Transverse colon (tissue), 4 donors: ENCODE measurements around the gene SEC22B.
"Not testable (repeated sequence)": the region's sequence is repeated elsewhere in the genome, so short reads cannot be mapped to it uniquely, and the experiment has no call there.

Experiments used
- EP300 ChIP-seq: sonication (generic); formaldehyde crosslinking; IDR thresholded peaks from one replicate; pipeline ENCODE4 v1.6.1; 2017; ENCODE audit warnings: antibody characterized with exemption, low read depth
- POLR2A ChIP-seq: fragments of 450-650 bp; IDR thresholded peaks from one replicate; pipeline ENCODE4 v1.6.1; 2016; ENCODE audit warnings: antibody characterized with exemption, mild to moderate bottlenecking, moderate library complexity
- POLR2AphosphoS5 ChIP-seq, 3 donors: sonication (generic); formaldehyde crosslinking; IDR thresholded peaks; one replicate each; pipeline ENCODE4 v1.6.1; 2016; ENCODE audit warnings: antibody characterized with exemption in 3 of 3
- TF ChIP-seq, protein P1 (sequence below), 5 experiments: fragments of 200-600 bp in 3 of 5; fragments of 450-650 bp in 2 of 5; sonication (generic) in 3 of 5; IDR thresholded peaks; 1 replicate in 2 of 5; 2 replicates in 3 of 5; pipeline ENCODE4 v1.5.1; 2016 to 2017; ENCODE audit warnings: antibody characterized with exemption in 5 of 5, inconsistent platforms in 3 of 5, mild to moderate bottlenecking in 2 of 5, moderate library complexity in 1 of 5

DNA sequence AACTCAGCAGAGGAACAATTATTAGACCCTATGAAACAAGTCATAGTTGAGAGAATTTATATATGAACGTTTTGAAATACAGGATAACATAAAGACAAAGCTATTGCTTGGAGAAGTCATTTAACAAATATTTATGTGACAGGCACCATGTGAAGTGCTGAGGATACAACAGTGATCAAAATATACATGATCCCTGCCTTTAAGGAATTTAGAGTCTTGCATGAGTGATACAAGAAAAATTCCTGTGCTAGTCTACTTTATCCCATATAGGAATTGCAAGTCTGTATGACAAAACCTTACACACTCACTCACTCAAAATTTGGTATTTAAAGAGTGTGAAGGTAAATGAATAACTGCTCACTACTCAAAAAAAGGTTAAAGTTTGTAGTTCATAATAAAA is 17.8 kb downstream of the SEC22B start:
- TF ChIP-seq, protein P1, sequence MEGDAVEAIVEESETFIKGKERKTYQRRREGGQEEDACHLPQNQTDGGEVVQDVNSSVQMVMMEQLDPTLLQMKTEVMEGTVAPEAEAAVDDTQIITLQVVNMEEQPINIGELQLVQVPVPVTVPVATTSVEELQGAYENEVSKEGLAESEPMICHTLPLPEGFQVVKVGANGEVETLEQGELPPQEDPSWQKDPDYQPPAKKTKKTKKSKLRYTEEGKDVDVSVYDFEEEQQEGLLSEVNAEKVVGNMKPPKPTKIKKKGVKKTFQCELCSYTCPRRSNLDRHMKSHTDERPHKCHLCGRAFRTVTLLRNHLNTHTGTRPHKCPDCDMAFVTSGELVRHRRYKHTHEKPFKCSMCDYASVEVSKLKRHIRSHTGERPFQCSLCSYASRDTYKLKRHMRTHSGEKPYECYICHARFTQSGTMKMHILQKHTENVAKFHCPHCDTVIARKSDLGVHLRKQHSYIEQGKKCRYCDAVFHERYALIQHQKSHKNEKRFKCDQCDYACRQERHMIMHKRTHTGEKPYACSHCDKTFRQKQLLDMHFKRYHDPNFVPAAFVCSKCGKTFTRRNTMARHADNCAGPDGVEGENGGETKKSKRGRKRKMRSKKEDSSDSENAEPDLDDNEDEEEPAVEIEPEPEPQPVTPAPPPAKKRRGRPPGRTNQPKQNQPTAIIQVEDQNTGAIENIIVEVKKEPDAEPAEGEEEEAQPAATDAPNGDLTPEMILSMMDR (IDR thresholded peaks at IDR 0.05), result not testable (repeated sequence)
- TF ChIP-seq EP300; POLR2AphosphoS5 (IDR thresholded peaks at IDR 0.05); POLR2A: not testable (repeated sequence)
